HCT116 (cell line): Measurements from ENCODE around the gene MRTFB. TPM values are rescaled to one million over a fixed set of nuclear protein-coding genes. Genes with fewer than 3 reads are reported as not detected.

Experiments
- ATAC-seq: fragments of 200-7000 bp; cut with Tn5 transposase; 2 replicates; pipeline ENCODE4 v1.9.1; 2020; ENCODE audit warnings: mild to moderate bottlenecking, moderate library complexity
- BruUV-seq: library from RNA; stranded (reverse); fragments of 400-500 nt; replicated peaks from 2 replicates; lab custom pipeline; 2021; lab: Mats Ljungman, UMichigan
- CTCF ChIA-PET: fragments of 300-600 bp; sonication (Branson Sonifier 250); formaldehyde crosslinking; loops from one replicate; lab custom pipeline; 2021; ENCODE audit warnings: antibody characterized with exemption; lab: Charles Lee
- POLR2A ChIA-PET: fragments of 300-600, 350-600 bp; sonication (Branson Sonifier 250); formaldehyde crosslinking; loops from one replicate; lab custom pipeline; 2021; ENCODE audit warnings: antibody characterized with exemption; lab: Charles Lee
- RAD21 ChIA-PET, 2 experiments: fragments of 300-600 bp; sonication (Branson Sonifier 250); formaldehyde crosslinking; loops; one replicate each; lab custom pipeline; 2023; ENCODE audit warnings: low total read pairs in 2 of 2; ENCODE audit not compliant: uncharacterized antibody in 2 of 2, unreplicated experiment in 2 of 2, low non-redundant PET in 1 of 2; lab: Charles Lee
- DNase-seq: peaks from one replicate; pipeline ENCODE4 v3.0.0-alpha.2; 2010; ENCODE audit warnings: low read depth, low spot score
- H2AFZ ChIP-seq: fragments of 200-600 bp; shearing (Covaris generic), sonication (generic); 2 replicates; pipeline ENCODE4 v1.6.1; 2017; ENCODE audit warnings: low read depth, mixed run types, mixed read lengths, antibody characterized with exemption, low read length; ENCODE audit not compliant: poor library complexity, severe bottlenecking
- H3K27ac ChIP-seq: 2 replicates; pipeline ENCODE4 v1.5.1; 2012; ENCODE audit warnings: low read depth, low read length
- H3K27me3 ChIP-seq: fragments of 200-600 bp; sonication (generic); 2 replicates; pipeline ENCODE4 v1.6.1; 2016; ENCODE audit warnings: mixed run types, low read length, mixed read lengths; ENCODE audit not compliant: insufficient read depth
- H3K36me3 ChIP-seq, 2 experiments: fragments of 200-500 bp in 1 of 2; fragments of 200-600 bp in 1 of 2; sonication (Bioruptor generic) in 1 of 2; sonication (generic) in 1 of 2; 2 replicates each; pipeline versions ENCODE4 v1.5.1 to v1.6.1; 2014 to 2016; ENCODE audit warnings: low read length in 2 of 2, inconsistent platforms in 1 of 2, mixed read lengths in 1 of 2, mixed run types in 1 of 2; ENCODE audit not compliant: insufficient read depth in 2 of 2, control insufficient read depth in 1 of 2
- H3K4me1 ChIP-seq, 2 experiments: fragments of 200-600 bp in 1 of 2; sonication (generic) in 1 of 2; 2 replicates each; pipeline versions ENCODE4 v1.5.1 to v1.6.1; 2012 to 2017; ENCODE audit warnings: low read length in 2 of 2, inconsistent platforms in 1 of 2, mild to moderate bottlenecking in 1 of 2, mixed read lengths in 1 of 2, mixed run types in 1 of 2, moderate library complexity in 1 of 2; ENCODE audit not compliant: insufficient read depth in 2 of 2, control insufficient read depth in 1 of 2
- H3K4me2 ChIP-seq: fragments of 200-600 bp; sonication (generic); 2 replicates; pipeline ENCODE4 v1.6.1; 2017; ENCODE audit warnings: mixed run types, low read length, mixed read lengths
- H3K4me3 ChIP-seq, 2 experiments: fragments of 200-600 bp in 1 of 2; sonication (generic) in 1 of 2; replicated peaks in 1 of 2; 2 replicates each; pipeline ENCODE4 v1.5.1; 2011 to 2016; ENCODE audit warnings: low read length in 2 of 2, control low read depth in 1 of 2, low read depth in 1 of 2, mild to moderate bottlenecking in 1 of 2, mixed read lengths in 1 of 2, mixed run types in 1 of 2
- H3K79me2 ChIP-seq: fragments of 200-600 bp; sonication (generic); 2 replicates; pipeline ENCODE4 v1.6.1; 2017; ENCODE audit warnings: mild to moderate bottlenecking, mixed run types, low read length, moderate library complexity, mixed read lengths; ENCODE audit not compliant: insufficient read depth
- H3K9ac ChIP-seq: fragments of 200-600 bp; sonication (generic); 2 replicates; pipeline ENCODE4 v1.6.1; 2016; ENCODE audit warnings: low read length, mixed read lengths
- H3K9me2 ChIP-seq: fragments of 200-600 bp; sonication (generic), shearing (Covaris generic); 2 replicates; pipeline ENCODE4 v1.6.1; 2017; ENCODE audit warnings: mixed run types, mild to moderate bottlenecking, moderate library complexity; ENCODE audit not compliant: insufficient read depth
- H3K9me3 ChIP-seq, 2 experiments: fragments of 200-500 bp in 1 of 2; fragments of 200-600 bp in 1 of 2; sonication (Bioruptor generic) in 1 of 2; sonication (generic) in 1 of 2; 2 replicates each; pipeline ENCODE4 v1.6.1; 2014 to 2017; ENCODE audit warnings: low read length in 2 of 2, mixed read lengths in 2 of 2, inconsistent platforms in 1 of 2, low read depth in 1 of 2, mild to moderate bottlenecking in 1 of 2, mixed run types in 1 of 2, moderate library complexity in 1 of 2; ENCODE audit not compliant: control insufficient read depth in 1 of 2, insufficient read depth in 1 of 2
- H4K20me1 ChIP-seq: fragments of 200-600 bp; sonication (generic), shearing (Covaris generic); 2 replicates; pipeline ENCODE4 v1.6.1; 2017; ENCODE audit warnings: mixed run types, mild to moderate bottlenecking, moderate library complexity; ENCODE audit not compliant: insufficient read depth
- ATF3 ChIP-seq: IDR thresholded peaks from 2 replicates; pipeline ENCODE4 v1.6.1; 2012
- CBX3 ChIP-seq: IDR thresholded peaks from 2 replicates; pipeline ENCODE4 v1.6.1; 2012; ENCODE audit warnings: low read depth
- CEBPB ChIP-seq: IDR thresholded peaks from 2 replicates; pipeline ENCODE4 v1.6.1; 2012; ENCODE audit warnings: low read depth
- EGR1 ChIP-seq: IDR thresholded peaks from 2 replicates; pipeline ENCODE4 v1.6.1; 2012; ENCODE audit warnings: low read depth
- FOSL1 ChIP-seq: IDR thresholded peaks from 2 replicates; pipeline ENCODE4 v1.6.1; 2012; ENCODE audit warnings: low read depth
- JUND ChIP-seq: IDR thresholded peaks from 2 replicates; pipeline ENCODE4 v1.6.1; 2012
- POLR2A ChIP-seq: IDR thresholded peaks from 2 replicates; pipeline ENCODE4 v1.7.0; 2011; ENCODE audit warnings: borderline replicate concordance; ENCODE audit not compliant: insufficient read depth, insufficient read length; ENCODE audit errors: extremely low read depth
- POLR2AphosphoS5 ChIP-seq: IDR thresholded peaks from 2 replicates; pipeline ENCODE4 v1.6.1; 2011; ENCODE audit warnings: mild to moderate bottlenecking, low read depth, low read length, moderate library complexity
- REST ChIP-seq: IDR thresholded peaks from 2 replicates; pipeline ENCODE4 v1.6.1; 2012; ENCODE audit warnings: low read depth
- SRF ChIP-seq: IDR thresholded peaks from 2 replicates; pipeline ENCODE4 v1.6.1; 2012; ENCODE audit warnings: low read depth
- ZBTB33 ChIP-seq: IDR thresholded peaks from 2 replicates; pipeline ENCODE4 v1.6.1; 2011; ENCODE audit warnings: mild to moderate bottlenecking, low read length, moderate library complexity; ENCODE audit not compliant: insufficient replicate concordance; ENCODE audit errors: extremely low read depth
- ZNF274 ChIP-seq: fragments of 200-500 bp; sonication (Bioruptor generic); IDR thresholded peaks from 2 replicates; pipeline ENCODE4 v1.6.1; 2014; ENCODE audit warnings: mild to moderate bottlenecking, low read depth, low read length, inconsistent platforms
- intact Hi-C: fragments of 100-400 bp; cut with micrococcal nuclease; formaldehyde crosslinking; loops from 2 replicates; pipeline ENCODE4 v1.10.0; 2022
- total RNA-seq: library from RNA; stranded (reverse); gene quantifications from one replicate; pipeline ENCODE4 v1.2.1, GENCODE V29; 2021; ENCODE audit not compliant: unreplicated experiment

The MRTFB gene
- total RNA-seq, 1 experiment from 2014 or later: 39.0 TPM

- ATAC-seq: no peak
- Histone ChIP-seq H3K4me1 (peaks cover 0 to 5% of the 10 kb centered on the region in 2 experiments; a peak in 1 of 4 replicates), H3K9ac (no peak overlapping the region), H3K36me3 (no peaks in the 10 kb centered on the region), H3K9me2 (no peaks in the 10 kb centered on the region), H3K27ac (no peak overlapping the region), H2AFZ (no peak overlapping the region), H3K4me3 (no peak overlapping the region), H3K4me2 (no peak overlapping the region), H3K9me3 (no peaks in the 10 kb centered on the region), H3K27me3 (no peaks in the 10 kb centered on the region), H3K79me2 (no peaks in the 10 kb centered on the region), H4K20me1 (no peaks in the 10 kb centered on the region)
- ChIA-PET POLR2A (interaction anchor here (0.6 kb wide), 1 partner anchor 9 kb away, joined by 4 read pairs; no protein-coding TSS in a partner anchor), RAD21 (no interaction called here), CTCF (no interaction called here)
- TF ChIP-seq POLR2AphosphoS5: no peak
- TF ChIP-seq ATF3: no peak
- no peak for TF ChIP-seq ZBTB33
- BruUV-seq: no TSS peak
- intact Hi-C loops: no loop called here
- DNase-seq: no peak
These were observed 42.9 kb upstream of the MRTFB start for GRCh38 chr16:14028202-14028601.

GRCh38 chr16:14029658-14030057 lies 41.5 kb upstream of the MRTFB start:
- Histone ChIP-seq H3K9me3 (no peaks in the 10 kb centered on the region), H3K9me2 (no peaks in the 10 kb centered on the region), H3K36me3 (no peaks in the 10 kb centered on the region), H2AFZ (no peak overlapping the region), H3K27ac (no peak overlapping the region), H3K4me3 (no peak overlapping the region), H3K9ac (no peak overlapping the region)
- DNase-seq: no peak
- BruUV-seq: no TSS peak
- POLR2A ChIA-PET: no interaction called here
- intact Hi-C loops: loop anchor here (10.0 kb wide), 1 partner anchor 55 kb away; no protein-coding TSS in a partner anchor
- no peak for TF ChIP-seq SRF
- no peak for TF ChIP-seq JUND
- no peak for TF ChIP-seq EGR1
- no peak for TF ChIP-seq ZNF274
- TF ChIP-seq FOSL1: no peak
- TF ChIP-seq POLR2A: no peak
- no peak for TF ChIP-seq POLR2AphosphoS5
- no peak for TF ChIP-seq CBX3
- no peak for TF ChIP-seq REST
- TF ChIP-seq CEBPB: no peak
- TF ChIP-seq, all 23 proteins: peak for 0
- no peak overlapping the region for H3K4me2 ChIP-seq
- no peaks in the 10 kb centered on the region for H3K79me2 ChIP-seq
- H4K20me1 ChIP-seq: no peaks in the 10 kb centered on the region
- ATAC-seq: no peak
- H3K27me3 ChIP-seq: no peaks in the 10 kb centered on the region
- H3K4me1 ChIP-seq: peaks cover 0 to 5% of the 10 kb centered on the region in 2 experiments; a peak in 1 of 4 replicates
- ChIA-PET CTCF (no interaction called here), RAD21 (no interaction called here)
